Subcutaneous abdominal adipose tissue (tissue), 5 donors: Measurements from ENCODE around the gene ELMO1.

Experiments
- H3K27ac ChIP-seq: one replicate; pipeline ENCODE4 v1.7.0; 2013; ENCODE audit warnings: low read depth, mild to moderate bottlenecking, inconsistent platforms, low read length, moderate library complexity
- H3K27me3 ChIP-seq, 5 donors: one replicate each; pipeline ENCODE4 v1.7.0; 2013; ENCODE audit warnings: low read length in 5 of 5, inconsistent platforms in 1 of 5; ENCODE audit not compliant: control insufficient read depth in 5 of 5, insufficient read depth in 4 of 5
- H3K36me3 ChIP-seq, 5 donors: one replicate each; pipeline ENCODE4 v1.7.0; 2013; ENCODE audit warnings: low read length in 5 of 5; ENCODE audit not compliant: control insufficient read depth in 5 of 5, insufficient read depth in 5 of 5
- H3K4me1 ChIP-seq, 5 donors: one replicate each; pipeline ENCODE4 v1.7.0; 2013; ENCODE audit warnings: low read length in 5 of 5, mild to moderate bottlenecking in 3 of 5, moderate library complexity in 1 of 5; ENCODE audit not compliant: control insufficient read depth in 5 of 5, insufficient read depth in 5 of 5
- H3K4me3 ChIP-seq, 5 donors: one replicate each; pipeline ENCODE4 v1.7.0; 2013; ENCODE audit warnings: low read length in 5 of 5, low read depth in 1 of 5
- H3K9ac ChIP-seq, 5 donors: one replicate each; pipeline ENCODE4 v1.7.0; 2013; ENCODE audit warnings: low read length in 5 of 5, mild to moderate bottlenecking in 4 of 5, moderate library complexity in 3 of 5
- H3K9me3 ChIP-seq, 5 donors: one replicate each; pipeline ENCODE4 v1.7.0; 2013; ENCODE audit warnings: low read length in 5 of 5; ENCODE audit not compliant: control insufficient read depth in 5 of 5
- donor health status: healthy.
- donor health status: healthy.
- donor health status: healthy.
- donor health status: healthy.
- donor health status: healthy.

ELMO1 gene

GRCh38 chr7:36904802-36905201 lies 543.9 kb downstream of the ELMO1 start:
- H3K4me1 ChIP-seq: no peaks in the 10 kb centered on the region
- H3K27ac ChIP-seq: no peak overlapping the region
- H3K27me3 ChIP-seq: no peaks in the 10 kb centered on the region
- H3K4me3 ChIP-seq: no peak overlapping the region
- peaks cover 0 to 3% (median 0%) of the 10 kb centered on the region in 5 donors for H3K36me3 ChIP-seq
- no peak overlapping the region for H3K9ac ChIP-seq
- no peaks in the 10 kb centered on the region for H3K9me3 ChIP-seq

- Histone ChIP-seq H3K36me3 (peaks cover 0 to 3% (median 0%) of the 10 kb centered on the region in 5 donors), H3K9me3 (no peaks in the 10 kb centered on the region), H3K27ac (no peak overlapping the region), H3K4me3 (no peak overlapping the region), H3K4me1 (no peaks in the 10 kb centered on the region), H3K9ac (no peak overlapping the region), H3K27me3 (no peaks in the 10 kb centered on the region)
These were observed 544.6 kb downstream of the ELMO1 start for GRCh38 chr7:36904101-36904500.

DNA sequence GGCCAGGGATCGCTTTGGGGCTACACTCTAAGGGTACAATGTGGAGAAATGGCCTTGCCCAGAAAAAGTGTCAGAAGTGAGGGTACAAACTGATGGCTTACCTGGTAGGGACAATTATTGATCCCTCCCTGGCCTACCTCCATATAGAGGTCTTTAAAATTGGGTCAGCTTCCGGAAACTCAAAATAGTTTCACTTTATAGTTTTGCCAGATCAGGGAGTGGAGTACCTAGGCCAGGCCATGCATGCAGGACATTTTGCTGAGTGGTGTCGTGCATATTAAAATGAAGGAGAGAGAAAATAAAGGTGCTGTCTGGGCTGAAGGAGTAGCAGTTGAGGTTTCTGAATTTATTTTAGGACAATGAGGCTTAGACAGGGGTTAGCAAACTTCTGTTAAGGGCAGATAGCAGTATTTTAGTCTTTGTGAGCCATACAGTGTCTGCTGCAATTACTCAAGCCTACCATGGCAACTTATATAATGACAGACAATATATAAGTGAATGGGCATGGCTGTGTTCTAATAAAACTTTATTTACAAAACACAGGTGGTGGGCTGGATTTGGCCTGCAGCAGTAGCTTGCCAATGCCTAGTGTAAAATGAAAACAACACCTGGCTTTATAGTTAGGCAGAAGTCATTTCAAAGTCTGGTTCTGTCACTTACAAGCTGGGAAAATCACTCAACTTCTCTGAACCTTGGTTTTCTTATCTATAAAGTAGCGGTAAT lies 547.5 kb downstream of the ELMO1 start:
- Histone ChIP-seq H3K27ac (no peak overlapping the region), H3K9me3 (no peaks in the 10 kb centered on the region), H3K4me3 (no peak overlapping the region), H3K27me3 (no peaks in the 10 kb centered on the region), H3K36me3 (peaks cover 0 to 3% (median 0%) of the 10 kb centered on the region in 5 donors), H3K4me1 (peaks cover 0 to 13% (median 3%) of the 10 kb centered on the region in 5 donors), H3K9ac (no peak overlapping the region)

GRCh38 chr7:36898186-36898585 lies 550.5 kb downstream of the ELMO1 start:
- Histone ChIP-seq H3K36me3 (peaks cover 0 to 2% (median 2%) of the 10 kb centered on the region in 5 donors), H3K4me3 (no peak overlapping the region), H3K9ac (no peak overlapping the region), H3K4me1 (peaks cover 0 to 28% (median 14%) of the 10 kb centered on the region in 5 donors), H3K27me3 (no peaks in the 10 kb centered on the region), H3K27ac (no peak overlapping the region), H3K9me3 (no peaks in the 10 kb centered on the region)

DNA sequence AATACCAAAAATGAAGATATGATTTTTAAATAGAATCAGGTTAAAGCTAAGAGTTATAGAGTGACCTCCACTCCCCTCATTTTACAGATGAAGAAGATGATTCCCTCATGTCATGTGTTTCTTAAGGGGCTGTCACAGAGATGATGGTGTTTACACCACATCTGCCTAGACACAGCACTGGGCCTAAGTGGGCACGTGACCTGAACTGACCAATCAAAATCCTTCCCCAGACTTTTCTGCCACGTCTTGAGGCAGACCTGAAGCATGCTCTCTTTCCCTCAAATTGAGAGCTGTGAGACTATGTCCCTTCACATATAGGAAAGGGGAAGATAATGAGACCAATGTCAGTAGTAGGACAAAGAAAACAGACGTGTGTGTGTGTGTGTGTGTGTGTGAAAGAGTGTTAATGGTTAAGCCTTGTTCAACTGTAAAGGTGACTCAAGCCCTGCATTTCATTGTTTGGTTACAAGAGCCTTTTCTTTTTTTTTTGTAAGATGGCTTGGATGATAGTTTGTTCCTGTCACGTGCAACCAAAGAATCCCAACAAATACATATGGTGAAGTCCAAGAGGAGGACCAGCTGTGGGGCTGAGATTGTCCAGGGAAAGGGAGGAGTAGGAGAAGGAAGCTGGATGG lies 551.6 kb downstream of the ELMO1 start:
- no peaks in the 10 kb centered on the region for H3K27me3 ChIP-seq
- H3K9ac ChIP-seq: no peak overlapping the region
- H3K4me1 ChIP-seq: peaks cover 0 to 28% (median 14%) of the 10 kb centered on the region in 5 donors
- no peak overlapping the region for H3K4me3 ChIP-seq
- H3K9me3 ChIP-seq: no peaks in the 10 kb centered on the region
- H3K36me3 ChIP-seq: peaks cover 0 to 8% (median 2%) of the 10 kb centered on the region in 5 donors
- H3K27ac ChIP-seq: no peak overlapping the region

GRCh38 chr7:36896418-36896817 lies 552.2 kb downstream of the ELMO1 start:
- peaks cover 0 to 11% (median 2%) of the 10 kb centered on the region in 5 donors for H3K36me3 ChIP-seq
- H3K27ac ChIP-seq: no peak overlapping the region
- H3K4me1 ChIP-seq: peaks cover 0 to 28% (median 14%) of the 10 kb centered on the region in 5 donors
- no peak overlapping the region for H3K9ac ChIP-seq
- no peaks in the 10 kb centered on the region for H3K27me3 ChIP-seq
- no peaks in the 10 kb centered on the region for H3K9me3 ChIP-seq
- no peak overlapping the region for H3K4me3 ChIP-seq

- H3K27me3 ChIP-seq: no peaks in the 10 kb centered on the region
- H3K9me3 ChIP-seq: no peaks in the 10 kb centered on the region
- H3K4me1 ChIP-seq: peaks cover 0 to 28% (median 14%) of the 10 kb centered on the region in 5 donors
- H3K4me3 ChIP-seq: no peak overlapping the region
- no peak overlapping the region for H3K9ac ChIP-seq
- no peak overlapping the region for H3K27ac ChIP-seq
- H3K36me3 ChIP-seq: peaks cover 0 to 11% (median 2%) of the 10 kb centered on the region in 5 donors
These were observed 553.5 kb downstream of the ELMO1 start for GRCh38 chr7:36895192-36895591.

- Histone ChIP-seq H3K27ac (no peak overlapping the region), H3K27me3 (no peaks in the 10 kb centered on the region), H3K9me3 (no peaks in the 10 kb centered on the region), H3K36me3 (peaks cover 0 to 11% (median 2%) of the 10 kb centered on the region in 5 donors), H3K9ac (no peak overlapping the region), H3K4me1 (peaks cover 0 to 28% (median 14%) of the 10 kb centered on the region in 5 donors), H3K4me3 (no peak overlapping the region)
These were observed 554.5 kb downstream of the ELMO1 start for GRCh38 chr7:36894190-36894589.

DNA sequence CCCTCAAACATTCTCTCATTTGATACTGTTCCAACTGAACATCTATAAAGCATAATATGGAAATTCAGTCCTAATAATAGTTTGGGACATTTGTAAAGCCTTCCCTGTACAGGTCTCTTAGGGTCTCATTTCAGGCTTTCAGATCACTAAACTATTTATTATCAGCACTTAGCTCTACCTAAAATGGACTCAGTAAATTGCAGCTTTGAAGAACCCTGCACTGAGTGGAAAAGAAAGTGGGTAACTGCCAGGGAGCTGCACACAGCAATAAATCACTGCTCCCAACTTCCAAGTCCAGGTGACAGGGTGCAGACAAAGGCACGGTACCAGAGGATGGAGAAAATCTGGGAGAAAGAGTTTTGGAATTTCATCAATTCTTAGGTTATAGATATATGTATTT lies 559.5 kb downstream of the ELMO1 start:
- no peak overlapping the region for H3K27ac ChIP-seq
- peaks cover 0 to 8% (median 2%) of the 10 kb centered on the region in 5 donors for H3K4me1 ChIP-seq
- no peaks in the 10 kb centered on the region for H3K9me3 ChIP-seq
- H3K4me3 ChIP-seq: no peak overlapping the region
- peaks cover 2 to 34% (median 5%) of the 10 kb centered on the region in 5 donors for H3K36me3 ChIP-seq
- H3K9ac ChIP-seq: peak overlapping the region in 1 of 5 donors; percentile 15
- no peaks in the 10 kb centered on the region for H3K27me3 ChIP-seq

GRCh38 chr7:36887969-36888368 lies 560.7 kb downstream of the ELMO1 start:
- Histone ChIP-seq H3K9ac (no peak overlapping the region), H3K27me3 (no peaks in the 10 kb centered on the region), H3K4me3 (no peak overlapping the region), H3K9me3 (no peaks in the 10 kb centered on the region), H3K4me1 (no peaks in the 10 kb centered on the region), H3K27ac (no peak overlapping the region), H3K36me3 (peaks cover 2 to 31% (median 4%) of the 10 kb centered on the region in 5 donors)
